IPS-NIHi7 (cell line): ENCODE data around the gene GRAP2.
"Not testable (repeated sequence)": the region's sequence is repeated elsewhere in the genome, so short reads cannot be mapped to it uniquely, and the experiment has no call there.

Experiments
- DNase-seq: peaks from one replicate; pipeline ENCODE4 v3.0.0; 2012; ENCODE audit warnings: mixed read lengths; ENCODE audit errors: extremely low spot score

GRAP2 gene

DNA sequence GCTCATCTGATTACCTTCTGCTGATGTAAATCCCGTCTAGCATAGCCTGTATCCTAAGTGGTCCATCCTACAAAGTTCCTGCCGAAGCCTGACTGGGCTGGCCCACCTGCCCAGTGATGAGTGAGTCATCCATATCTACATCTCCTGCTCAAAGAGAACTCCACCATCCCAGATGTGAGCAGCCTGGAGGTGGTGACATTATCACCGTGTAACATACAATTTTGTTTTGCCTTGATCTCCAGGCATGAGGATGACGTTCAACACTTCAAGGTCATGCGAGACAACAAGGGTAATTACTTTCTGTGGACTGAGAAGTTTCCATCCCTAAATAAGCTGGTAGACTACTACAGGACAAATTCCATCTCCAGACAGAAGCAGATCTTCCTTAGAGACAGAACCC is 64.9 kb downstream of the GRAP2 start:
- no peak for DNase-seq

DNA sequence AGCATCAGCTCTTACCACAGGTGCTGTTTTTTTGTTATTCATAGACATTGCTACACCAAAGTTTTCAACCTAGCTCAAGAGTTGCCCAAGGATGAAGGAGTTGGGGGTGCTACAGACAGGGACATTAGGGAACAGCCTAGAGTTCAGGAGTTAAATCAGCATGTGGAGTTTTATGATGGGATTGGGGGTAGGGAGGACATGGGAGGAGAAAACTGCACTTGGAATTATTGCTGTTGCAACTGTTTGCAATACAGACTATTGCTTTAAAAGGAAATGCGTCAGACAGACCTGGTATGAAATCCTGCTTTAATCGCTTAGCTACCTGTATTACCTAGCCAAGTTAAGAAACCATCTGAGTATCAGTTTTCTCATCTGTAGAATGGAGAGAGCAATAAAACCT is 65.6 kb downstream of the GRAP2 start:
- DNase-seq: no peak

DNA sequence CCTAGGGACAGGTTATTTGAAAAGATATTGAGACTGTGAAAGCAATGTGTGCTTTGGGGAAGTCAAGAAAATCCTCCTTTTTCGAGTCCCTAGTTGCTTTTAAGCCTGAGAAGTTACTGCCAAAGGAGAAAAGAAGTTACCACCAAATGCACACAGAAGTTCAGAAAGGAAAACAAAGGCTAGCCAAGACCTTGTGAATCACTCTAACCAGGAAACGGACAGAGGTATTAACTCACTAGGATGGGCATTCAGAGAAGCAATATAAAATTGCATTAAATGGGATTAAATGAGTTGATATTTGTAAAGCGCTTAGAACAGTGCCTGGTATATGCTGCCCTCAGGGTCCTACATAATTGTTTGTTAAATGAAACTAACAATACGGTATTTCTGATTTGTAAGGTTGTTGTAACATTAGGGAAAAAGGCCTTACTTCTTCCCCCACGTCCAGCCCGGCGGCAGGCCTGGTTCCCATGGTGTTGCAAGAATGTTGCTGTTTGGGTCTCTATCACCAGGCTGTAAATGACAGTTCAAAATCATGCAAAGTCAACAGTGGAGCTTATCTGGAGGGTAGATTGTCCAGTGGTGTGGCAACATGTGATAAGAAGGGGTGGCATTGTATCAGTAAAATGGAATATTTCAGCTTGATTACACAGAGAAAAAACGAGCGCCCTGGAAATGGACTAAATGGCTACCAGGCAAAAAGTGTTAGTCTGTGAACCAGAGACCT is 66.4 kb downstream of the GRAP2 start:
- no peak for DNase-seq

DNA sequence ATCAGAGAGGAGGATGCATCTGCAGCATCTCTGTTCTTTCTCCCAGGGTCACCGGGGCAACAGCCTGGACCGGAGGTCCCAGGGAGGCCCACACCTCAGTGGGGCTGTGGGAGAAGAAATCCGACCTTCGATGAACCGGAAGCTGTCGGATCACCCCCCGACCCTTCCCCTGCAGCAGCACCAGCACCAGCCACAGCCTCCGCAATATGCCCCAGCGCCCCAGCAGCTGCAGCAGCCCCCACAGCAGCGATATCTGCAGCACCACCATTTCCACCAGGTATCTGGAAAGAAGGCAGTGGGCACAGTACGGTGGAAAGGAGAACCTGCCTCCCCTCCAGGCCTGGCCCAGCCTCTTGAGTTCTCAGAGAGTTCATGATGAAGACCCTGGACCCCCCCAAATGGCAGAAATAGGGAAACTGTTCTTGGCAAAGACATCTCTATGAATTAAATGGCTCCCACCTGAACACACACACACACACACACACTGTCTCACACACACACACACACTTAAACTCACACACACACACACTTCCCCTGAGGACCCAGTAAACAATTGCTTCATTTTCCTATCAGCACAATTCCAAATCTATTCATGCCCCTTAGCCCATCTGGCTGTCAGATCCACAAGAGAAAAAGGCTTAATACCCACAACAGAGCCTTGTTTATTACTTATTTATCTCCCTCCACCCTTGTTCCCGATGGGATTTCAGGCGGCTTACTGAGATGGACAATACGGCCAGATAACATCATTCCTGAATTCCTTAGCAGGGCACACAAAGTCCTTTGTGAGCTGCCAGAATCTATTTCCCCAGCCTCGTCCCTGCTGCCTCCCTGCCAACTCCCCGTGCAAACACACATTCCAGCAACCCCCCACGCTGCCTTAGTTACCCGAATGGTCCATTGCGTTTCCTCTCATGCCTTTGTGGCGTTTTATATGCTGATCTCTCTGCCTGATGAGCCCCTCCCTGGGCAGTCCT is 67.4 kb downstream of the GRAP2 start:
- DNase-seq: no peak

DNA sequence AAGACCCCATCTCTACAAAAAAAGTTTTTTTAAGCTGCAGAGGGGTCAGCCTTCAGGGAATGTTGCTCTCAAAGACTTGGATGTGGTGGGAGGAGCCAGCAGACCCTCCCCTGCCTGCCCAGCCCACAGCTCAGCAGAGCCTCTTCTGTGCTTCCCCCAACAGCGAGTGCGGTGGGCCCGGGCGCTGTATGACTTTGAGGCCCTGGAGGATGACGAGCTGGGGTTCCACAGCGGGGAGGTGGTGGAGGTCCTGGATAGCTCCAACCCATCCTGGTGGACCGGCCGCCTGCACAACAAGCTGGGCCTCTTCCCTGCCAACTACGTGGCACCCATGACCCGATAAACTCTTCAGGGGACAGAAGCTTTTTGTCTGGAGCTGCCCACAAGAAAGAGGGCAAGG is 69.9 kb downstream of the GRAP2 start:
- no peak for DNase-seq

DNA sequence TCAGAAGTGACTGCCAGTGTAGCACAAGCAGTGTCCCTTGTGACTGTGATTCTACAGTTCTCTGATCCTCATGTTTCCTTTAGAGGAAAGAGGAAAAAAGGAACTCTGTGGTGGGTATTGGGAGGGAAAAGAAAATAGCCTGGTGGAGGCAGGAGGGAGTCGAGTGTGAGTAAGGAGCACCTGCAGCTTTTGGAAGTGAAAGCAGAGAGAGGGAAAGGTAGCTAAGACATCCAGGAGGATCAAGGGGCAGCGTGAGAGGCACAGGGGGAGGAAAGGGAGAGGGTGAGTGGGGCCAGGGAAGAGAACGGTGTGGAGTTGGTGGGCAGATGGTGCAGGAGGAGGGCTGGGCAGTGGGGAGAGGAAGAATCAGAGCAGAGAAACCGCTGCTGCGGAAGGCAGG is 71.8 kb downstream of the GRAP2 start:
- DNase-seq: no peak

DNA sequence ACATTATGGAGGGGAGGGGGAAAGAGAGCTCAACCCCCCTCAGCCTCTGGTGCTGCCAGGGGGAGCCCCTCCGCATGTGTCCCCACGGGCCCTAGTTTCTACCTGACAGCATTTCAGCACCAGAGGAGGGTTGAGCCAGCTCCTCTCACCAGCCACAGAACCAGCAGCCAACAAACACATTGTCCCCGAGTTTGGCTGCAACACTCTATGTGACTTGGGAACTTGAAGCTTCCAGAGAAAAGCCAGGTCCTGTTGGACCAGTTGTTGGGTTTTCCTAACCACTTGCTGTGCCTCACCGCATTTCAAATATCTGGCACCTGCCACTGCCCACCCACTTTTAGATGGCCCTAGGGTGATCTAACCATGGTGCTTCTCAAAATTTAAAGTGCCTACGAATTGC is 72.8 kb downstream of the GRAP2 start:
- no peak for DNase-seq

DNA sequence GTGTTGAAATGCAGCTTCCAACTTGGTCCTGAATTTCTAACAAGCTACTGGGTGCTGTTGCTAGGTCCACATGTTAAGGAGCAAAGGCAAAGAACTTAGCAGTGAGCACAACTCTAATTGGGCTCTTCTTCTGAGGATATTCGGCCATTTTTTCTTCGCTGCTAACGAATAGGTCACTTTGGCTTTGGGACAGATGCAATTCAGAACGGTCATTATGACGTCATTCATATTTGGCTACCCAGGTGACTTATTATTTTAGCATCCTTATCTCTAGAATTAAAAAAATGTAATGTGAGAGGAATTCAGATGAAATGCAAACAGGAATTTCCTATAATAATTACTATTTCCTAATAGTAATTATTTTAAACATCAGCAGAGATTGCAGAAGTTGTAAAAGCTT is 73.2 kb downstream of the GRAP2 start:
- DNase-seq: no peak

DNA sequence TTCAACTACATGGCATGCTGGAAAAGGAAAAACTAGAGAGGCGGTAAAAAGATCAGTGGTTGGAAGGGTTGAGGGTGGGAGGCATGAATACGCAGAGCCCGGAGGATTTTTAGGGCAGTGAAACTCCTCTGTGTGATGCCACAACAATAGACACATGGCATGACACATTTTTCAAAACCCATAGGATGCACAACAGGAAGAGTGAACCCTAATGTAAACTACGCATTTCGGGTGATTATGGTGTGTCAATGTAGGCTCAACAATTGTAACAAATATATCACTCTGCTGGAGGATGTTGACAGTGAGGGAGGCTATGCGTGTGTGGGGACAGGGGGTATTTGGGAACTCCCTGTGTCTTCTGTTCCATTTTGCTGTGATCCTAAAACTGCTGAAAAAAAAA is 78.2 kb downstream of the GRAP2 start:
- no peak for DNase-seq

DNA sequence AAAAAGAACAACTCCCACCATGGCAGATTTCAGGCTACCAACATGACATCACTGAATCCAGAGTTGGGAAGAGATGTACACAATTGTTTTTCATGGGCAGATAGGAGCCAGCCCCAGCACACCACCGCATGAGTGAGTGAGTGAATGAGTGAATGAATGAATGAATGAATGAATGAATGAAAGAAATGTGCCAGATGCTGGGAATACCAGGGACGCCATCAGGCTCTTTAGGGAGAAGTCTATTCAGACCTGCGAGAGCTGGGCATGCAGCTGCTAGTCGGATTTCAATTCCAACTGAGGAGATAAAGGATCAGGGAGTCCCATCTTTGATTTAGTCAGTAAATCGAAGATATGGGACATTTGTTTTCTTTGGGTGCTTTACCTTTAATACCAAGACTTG is 78.6 kb downstream of the GRAP2 start:
- DNase-seq: no peak

DNA sequence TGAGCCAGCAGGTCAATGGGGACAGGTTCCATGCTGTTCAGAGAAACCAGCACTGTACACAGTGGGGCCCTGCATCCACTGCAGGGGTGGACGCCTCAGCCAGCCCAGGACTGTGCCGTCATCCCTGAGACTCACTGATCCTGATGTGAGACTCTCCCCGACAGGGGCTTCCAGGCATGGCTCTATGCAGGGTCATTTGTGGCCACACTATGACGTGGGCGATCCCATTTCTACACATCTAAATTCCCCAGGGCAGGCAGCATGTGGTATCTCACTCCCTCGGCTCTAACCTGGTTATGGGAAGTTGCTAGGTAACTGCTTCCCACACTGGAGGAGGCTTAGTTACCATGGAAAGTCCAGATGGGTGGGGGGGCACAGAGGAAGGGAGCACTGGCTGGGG is 79.7 kb downstream of the GRAP2 start:
- no peak for DNase-seq

DNA sequence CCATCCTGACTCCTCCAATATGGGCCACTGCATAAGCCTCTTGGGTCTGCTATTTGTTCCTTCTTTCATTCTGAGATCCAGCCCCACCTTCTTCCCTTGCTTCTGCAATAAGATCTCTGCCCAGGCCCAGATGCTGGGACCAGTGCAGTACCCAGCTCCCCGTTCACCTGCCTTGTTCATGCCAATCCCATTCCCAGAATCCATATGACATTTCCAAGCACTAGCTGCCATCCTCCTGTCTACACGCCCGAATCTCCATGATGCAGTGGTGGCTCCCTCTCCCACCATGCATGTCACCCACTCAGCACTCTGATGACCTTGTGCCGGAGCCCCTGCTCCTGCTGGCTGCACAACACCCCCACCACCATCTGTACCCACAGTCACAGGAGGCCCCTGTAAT is 82.5 kb downstream of the GRAP2 start:
- no peak for DNase-seq

DNA sequence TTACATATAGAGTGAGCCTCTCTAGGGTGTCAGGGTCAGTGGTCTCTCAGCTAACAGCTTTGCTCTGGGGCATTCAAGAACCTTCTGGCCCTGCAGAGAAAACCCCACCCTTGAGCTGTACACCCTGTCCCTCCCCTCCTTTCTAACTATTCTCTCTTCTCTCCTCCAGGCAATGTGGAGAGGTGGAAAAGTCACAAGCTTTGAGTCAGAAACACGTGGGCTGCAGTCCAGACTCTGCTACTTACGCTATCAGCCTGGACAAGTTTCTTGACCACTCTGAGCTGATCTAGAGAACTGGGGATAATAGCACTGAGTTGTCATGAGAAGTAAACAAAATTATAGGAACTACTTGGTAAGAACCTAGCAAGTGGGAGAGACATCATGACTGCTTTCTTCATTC is 83.1 kb downstream of the GRAP2 start:
- no peak for DNase-seq

DNA sequence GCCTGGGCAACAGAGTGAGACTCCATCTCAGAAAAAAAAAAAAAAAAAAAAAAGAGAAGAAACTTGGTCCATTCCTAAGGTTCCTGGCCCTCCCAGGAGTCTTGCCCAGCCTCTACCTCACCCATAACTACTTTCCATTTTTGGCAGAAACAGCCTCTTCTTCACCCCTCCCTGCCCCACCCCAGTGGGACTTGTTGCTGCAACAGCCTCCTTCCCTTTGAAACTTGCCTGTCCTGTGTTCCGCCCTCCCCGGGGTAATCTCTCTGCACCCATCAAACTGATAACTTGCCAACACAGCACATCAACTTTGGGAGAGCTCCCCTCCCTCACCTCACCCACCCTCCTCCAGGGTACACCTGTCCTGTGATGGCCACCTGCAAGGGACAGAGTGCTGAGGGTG is 83.9 kb downstream of the GRAP2 start:
- DNase-seq: no peak

DNA sequence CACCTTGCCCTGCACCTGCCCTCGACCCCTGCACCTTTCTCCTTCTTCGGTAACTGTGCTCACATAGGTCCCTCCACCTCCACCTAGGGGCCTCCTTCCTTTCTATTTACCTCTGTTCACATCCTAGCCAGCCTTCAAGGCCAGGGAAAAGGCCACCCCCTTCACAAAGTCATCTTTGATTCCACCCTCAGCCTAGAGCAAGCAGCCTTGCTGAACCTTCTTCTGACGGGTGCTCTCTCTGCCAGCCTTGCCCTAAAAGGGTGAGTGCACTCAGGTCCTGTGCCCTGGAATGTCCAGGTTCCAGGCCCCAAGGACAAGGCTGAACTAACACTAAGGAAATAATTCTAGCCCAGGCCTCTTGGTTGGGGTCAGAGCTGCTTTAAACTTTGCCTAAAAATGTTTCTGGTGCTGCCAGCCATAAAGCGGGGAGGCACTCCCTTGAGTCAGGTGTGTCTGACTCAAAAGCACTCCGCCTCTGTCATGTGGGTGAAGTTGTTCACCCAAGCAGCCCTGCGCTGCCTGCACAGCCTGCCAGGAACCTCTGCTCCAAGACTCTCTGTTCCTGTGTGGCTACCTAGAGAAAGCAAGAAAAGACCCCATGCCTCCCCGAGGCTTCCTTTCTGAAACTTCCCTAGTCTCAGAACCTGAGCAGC is 84.6 kb downstream of the GRAP2 start:
- DNase-seq: no peak

DNA sequence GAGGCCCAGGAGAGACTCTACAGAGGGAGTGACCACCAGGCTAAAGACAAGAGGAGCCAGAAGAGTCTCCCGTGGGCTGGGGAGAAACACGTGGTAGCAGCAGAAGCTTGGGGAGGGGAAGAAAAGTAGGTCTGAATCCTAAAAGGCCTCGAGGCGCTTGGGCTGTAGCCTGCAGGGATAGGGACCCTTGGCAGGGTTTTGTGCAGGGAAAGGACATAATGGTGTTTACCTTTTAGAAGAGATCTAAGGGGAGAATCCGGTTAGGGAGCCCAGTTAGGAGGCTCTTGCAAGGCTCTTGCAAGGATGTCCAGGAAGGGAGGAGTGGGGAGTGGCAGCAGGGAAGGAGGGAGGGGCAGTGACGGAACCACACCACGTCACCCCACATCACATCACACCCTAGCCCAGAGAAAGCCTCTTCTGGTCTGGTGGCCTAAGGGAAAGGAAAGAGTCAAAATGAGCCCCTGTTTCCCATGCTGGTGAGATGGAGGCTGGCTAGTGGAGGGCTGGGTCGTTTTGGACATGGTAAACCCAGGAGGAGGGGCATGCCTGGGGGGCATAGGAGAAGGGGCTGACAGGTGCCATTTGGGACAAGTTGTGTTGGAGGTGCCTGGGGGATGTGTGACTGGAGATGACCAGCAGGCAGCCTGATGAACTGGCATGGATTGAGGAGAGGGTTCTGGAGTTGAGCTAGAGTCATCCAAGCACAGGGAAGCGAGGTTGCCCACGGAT is 87.7 kb downstream of the GRAP2 start:
- DNase-seq: no peak

DNA sequence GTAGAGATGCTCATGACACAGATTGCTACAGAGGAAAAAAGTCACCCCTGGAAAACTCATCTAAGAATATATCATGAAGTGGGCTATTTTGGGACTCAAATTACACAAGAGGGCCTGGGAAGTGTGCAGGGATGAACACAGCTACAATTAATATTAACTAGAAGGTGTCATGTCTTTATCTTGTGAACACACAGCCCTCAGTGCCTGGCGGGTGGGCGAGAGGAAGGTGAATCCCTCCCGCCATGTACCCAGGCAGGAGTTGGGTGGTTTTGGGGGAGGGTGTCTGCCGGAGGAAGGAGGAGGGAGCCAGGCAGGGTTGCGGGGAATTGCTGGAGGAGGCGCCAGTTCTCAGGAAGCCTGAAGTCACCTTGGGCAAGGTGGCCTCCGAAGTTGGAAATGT is 88.7 kb downstream of the GRAP2 start:
- no peak for DNase-seq

DNA sequence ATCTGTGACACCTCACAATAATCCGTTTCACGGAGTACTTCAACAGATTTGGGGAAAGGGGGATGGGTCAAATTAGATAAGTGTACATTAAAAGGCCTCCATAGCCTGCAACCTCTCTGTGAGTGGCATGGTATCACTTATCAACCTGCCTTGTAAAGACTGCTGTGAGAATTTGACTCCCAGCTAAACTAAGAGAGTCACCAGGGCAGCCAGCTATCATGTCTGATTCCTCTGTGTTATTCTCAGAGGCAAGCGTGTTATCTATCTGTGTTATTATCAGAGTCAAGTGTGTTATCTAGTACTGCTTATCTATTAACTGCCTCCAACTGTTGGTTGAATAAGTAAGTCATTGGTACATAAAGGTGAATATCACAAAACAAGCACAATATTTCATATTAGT is 89.8 kb downstream of the GRAP2 start:
- no peak for DNase-seq

DNA sequence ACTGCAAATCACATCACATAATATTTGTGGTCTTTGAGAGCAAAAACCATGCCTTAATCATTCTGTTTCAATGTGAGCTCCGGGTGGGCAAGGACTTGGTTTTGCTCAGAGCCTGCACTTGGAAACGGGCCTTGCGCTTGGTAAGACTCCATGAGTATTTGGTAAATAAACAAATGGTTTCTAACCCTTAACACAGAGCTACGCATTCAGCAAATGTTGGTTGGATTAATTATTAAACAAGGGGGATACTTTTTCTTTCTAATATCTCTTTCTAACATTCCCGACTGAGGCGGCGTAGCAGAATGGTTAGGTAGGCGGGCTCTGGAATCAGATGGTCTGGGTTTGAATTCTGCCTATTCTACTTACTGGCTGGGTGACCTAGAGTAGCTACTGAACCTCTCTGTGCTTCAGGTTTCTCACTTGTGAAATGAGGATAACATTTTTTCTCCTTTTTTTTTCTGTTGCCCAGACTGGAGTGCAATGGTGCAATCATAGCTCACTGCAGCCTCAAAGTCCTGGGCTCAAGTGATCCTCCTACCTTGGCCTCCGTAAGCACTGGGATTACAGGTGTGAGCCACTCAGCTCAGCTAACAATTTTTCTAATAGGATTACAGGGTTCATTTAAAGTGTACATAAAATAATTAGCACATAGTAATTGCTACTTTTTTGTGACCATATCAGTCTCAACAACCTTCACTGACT is 90.4 kb downstream of the GRAP2 start:
- no peak for DNase-seq

DNA sequence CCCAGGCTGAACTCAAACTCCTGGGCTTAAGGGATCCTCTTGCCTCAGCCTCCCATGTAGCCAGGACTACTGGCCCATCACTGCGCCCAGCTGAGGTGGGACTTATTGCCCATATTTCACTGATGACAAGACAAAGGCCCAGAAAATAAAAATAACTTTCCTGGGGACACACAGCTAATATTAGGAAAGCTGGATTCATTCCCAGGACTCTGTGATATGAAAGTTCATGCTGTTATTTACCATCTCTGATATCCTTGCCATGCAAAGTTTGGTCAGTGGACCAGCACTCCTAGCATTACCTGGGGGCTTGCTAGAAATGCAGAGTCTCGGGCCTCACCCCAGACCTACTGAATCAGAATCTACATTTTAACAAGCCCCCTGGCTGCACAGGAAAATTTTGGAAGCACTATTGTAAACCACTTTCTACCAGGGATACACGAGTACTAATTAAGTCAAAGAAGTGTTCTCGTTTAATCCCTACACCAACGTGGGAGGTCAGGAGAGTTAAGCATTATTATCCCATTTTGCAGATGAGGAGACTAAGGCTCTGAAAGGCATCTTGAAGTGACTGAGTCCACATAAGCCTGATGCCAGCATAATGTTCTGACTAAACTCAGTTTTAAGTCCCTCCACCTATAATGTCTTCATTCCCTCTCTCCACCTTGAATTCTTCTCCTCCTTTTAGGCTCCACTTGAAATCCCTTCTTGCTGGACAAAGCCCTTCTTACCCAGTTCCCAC is 91.4 kb downstream of the GRAP2 start:
- no peak for DNase-seq

DNA sequence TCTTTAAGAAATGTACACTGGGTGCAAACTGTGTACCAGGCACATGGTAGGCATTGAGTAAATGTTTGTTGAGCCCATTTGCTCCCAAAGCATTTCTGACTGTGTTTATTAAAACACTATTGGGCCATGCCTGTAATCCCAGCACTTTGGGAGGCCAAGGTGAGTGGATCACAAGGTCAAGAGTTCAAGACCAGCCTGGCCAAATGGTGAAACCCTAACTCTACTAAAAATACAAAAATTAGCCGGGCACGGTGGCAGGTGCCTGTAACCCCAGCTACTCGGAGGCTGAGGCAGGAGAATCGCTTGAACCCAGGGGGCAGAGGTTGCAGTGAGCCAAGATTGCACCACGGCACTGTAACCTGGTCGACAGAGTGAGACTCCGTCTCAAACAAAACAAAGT is 92.0 kb downstream of the GRAP2 start:
- DNase-seq: not testable (repeated sequence)
